ENCODE results near the gene MCTP1. TPM values are rescaled to one million over a fixed set of nuclear protein-coding genes. Genes with fewer than 3 reads are reported as not detected.

Gene MCTP1
- total and polyA plus RNA-seq, 2 of the 13 experiments (the other 11 are each of a cell fraction or from before 2014, with no cell fraction given): 0.15 to 0.48 TPM

DNA sequence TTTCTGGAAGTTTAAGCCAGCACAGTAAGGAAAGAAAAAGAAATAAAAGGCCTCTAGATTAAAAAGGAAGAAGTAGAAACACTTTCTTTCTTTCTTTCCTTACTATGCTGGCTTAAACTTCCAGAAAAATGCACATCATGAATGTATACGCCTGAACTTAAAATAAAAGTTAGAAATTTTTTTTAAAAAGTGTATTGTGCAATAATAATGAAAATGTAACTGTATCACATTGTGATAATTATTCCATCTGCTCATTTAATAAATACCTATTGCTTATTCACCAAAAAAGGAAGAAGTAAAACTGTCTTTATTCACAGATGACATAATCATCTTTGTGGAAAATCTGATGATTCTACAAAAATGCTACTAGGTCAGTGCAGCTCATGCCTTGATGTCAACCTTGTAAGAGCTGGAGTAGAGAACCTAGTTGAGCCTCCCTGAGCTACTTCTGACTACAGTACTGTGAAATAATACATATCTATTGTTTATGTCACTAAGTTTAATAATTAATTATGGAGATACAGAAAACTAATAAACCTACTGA lies 49.4 kb downstream of the MCTP1 start (continued):
- no peak for TF ChIP-seq TBP (CRISPR knock-in tag; IDR thresholded peaks at IDR 0.05)
- peak; percentile 30; the same call in 1 of the 2 replicates for TF ChIP-seq CEBPB (IDR thresholded peaks at IDR 0.05; ENCODE audit: borderline replicate concordance, low read depth, low read length)

DNA sequence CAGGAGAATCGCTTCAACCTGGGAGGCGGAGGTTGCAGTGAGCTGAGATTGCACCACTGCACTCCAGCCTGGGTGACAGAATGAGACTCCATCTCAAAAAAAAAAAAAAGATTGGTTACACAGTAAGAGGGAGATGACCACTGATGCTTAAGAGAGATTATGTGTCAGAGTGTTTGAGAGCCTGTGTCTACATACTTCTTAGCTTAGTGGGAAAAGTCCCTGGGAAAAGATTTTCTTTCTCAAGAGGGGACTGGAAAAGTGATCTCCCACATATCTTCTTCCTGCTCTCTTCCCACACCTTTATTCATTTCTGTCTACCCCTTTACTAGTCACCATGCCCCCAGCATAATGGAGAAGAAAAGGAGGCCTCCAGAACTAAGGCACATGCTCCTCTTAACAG lies 55.2 kb downstream of the MCTP1 start:
- no peaks in the 10 kb centered on the region for H3K79me2 ChIP-seq (ENCODE audit: insufficient read depth, low read length)
- FAIRE-seq (no peak), DNase-seq (ENCODE audit: low spot score) (no peak), ATAC-seq (no peak)
- intact Hi-C loops (cut with micrococcal nuclease; ENCODE audit: unreplicated experiment): no loop called here
- no peak overlapping the region for H3K27ac ChIP-seq (ENCODE audit: extremely low read length, insufficient read depth, low read length)
- ChIA-PET CTCF (ENCODE audit: low intra/inter-chr PET ratio, low total read pairs) (no interaction called here), POLR2A (no interaction called here)
- WGBS (ENCODE audit: low lambda C conversion rate): 4% methylated on average over 2 of the region's 2 CpGs
- TF ChIP-seq ZNF354B (CRISPR knock-in tag; IDR thresholded peaks at IDR 0.05) (no peak), ZNF607 (CRISPR knock-in tag; IDR thresholded peaks at IDR 0.05; ENCODE audit: borderline replicate concordance) (no peak), RXRA (CRISPR knock-in tag; IDR thresholded peaks at IDR 0.05) (no peak), ZNF883 (CRISPR knock-in tag; IDR thresholded peaks at IDR 0.05; ENCODE audit: not compliant biosample characterization) (no peak), ZNF616 (CRISPR knock-in tag; IDR thresholded peaks at IDR 0.05; ENCODE audit: low read depth) (no peak), ZNF205 (CRISPR knock-in tag; IDR thresholded peaks at IDR 0.05) (no peak)
- H3K4me1 ChIP-seq (ENCODE audit: insufficient read depth, low read length): no peaks in the 10 kb centered on the region
- no peaks in the 10 kb centered on the region for H3K9me3 ChIP-seq (ENCODE audit: low read length)
- H3K27me3 ChIP-seq (ENCODE audit: control insufficient read depth in 1 of 2, insufficient read depth in 2 of 2, low read length in 2 of 2): no peaks in the 10 kb centered on the region
- H4K20me1 ChIP-seq (ENCODE audit: insufficient read depth, low read length): no peaks in the 10 kb centered on the region
- no peak overlapping the region for H2AFZ ChIP-seq (ENCODE audit: low read length)
- no peak overlapping the region for H3K4me3 ChIP-seq (replicated peaks in 1 of 3; ENCODE audit: insufficient read depth in 1 of 3, low read depth in 2 of 3, low read length in 3 of 3)
- no TSS peak for BruUV-seq (replicated peaks)
- in situ Hi-C loops (cut with HindIII; ENCODE audit: extremely low pct_ligation_motif_present, low pct_unique_long_range_greater_than_20kb): no loop called here
- no peak overlapping the region for H3K4me2 ChIP-seq (ENCODE audit: low read depth, low read length)
- no peaks in the 10 kb centered on the region for H3K36me3 ChIP-seq (replicated peaks in 1 of 2; ENCODE audit: control insufficient read depth in 1 of 2, insufficient read depth in 2 of 2, low read length in 2 of 2)
- H3K9ac ChIP-seq (ENCODE audit: insufficient read depth, low read depth, low read length): no peak overlapping the region
